Measurements from ENCODE around the gene KRTAP10-7.

DNA sequence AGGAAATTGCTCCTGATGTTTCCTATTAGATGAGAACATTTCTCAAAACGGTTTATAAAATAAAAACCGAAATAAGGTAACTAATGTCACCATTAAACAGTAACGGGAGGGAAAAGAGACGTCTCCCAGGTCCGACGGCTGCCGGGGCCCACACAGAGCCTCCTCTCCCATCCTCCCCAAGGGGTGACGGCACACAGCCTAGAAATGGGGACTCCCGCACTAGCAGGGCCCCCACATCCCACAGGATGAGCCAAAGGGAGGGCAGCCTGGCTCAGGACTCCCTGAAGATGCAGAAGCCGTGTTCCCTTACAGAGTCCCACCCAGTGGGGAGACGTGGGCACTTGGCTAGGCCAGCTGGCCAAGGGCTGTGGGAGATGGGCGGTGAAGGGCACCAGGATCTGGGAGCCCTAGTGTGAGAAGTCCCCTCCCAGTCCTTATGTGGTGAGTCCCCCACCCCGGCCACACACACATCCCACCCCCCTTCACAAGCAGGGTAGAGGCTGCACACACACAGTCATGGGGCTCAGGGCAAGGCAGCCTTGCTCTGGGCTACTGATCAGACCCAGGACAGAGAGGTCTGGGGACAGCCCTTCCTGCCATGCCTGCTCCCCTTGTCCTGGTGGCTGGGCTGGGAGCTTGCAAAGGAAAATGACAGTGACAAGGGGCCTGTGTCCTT lies 45.1 kb upstream of the KRTAP10-7 start:
- no peak for TF ChIP-seq POLR2A (IDR thresholded peaks at IDR 0.05)
- TF ChIP-seq, protein P1, sequence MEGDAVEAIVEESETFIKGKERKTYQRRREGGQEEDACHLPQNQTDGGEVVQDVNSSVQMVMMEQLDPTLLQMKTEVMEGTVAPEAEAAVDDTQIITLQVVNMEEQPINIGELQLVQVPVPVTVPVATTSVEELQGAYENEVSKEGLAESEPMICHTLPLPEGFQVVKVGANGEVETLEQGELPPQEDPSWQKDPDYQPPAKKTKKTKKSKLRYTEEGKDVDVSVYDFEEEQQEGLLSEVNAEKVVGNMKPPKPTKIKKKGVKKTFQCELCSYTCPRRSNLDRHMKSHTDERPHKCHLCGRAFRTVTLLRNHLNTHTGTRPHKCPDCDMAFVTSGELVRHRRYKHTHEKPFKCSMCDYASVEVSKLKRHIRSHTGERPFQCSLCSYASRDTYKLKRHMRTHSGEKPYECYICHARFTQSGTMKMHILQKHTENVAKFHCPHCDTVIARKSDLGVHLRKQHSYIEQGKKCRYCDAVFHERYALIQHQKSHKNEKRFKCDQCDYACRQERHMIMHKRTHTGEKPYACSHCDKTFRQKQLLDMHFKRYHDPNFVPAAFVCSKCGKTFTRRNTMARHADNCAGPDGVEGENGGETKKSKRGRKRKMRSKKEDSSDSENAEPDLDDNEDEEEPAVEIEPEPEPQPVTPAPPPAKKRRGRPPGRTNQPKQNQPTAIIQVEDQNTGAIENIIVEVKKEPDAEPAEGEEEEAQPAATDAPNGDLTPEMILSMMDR (IDR thresholded peaks at IDR 0.05) = no peak

All from uterus (tissue), 2 donors.